ENCODE measurements around the gene SLC38A4. TPM values are rescaled to one million over a fixed set of nuclear protein-coding genes. Genes with fewer than 3 reads are reported as not detected.

The SLC38A4 gene
- total and polyA plus RNA-seq, 2 donors from 2014 or later = 0.66 to 7.4 TPM

GRCh38 chr12:46872135-46872534 is 46.3 kb upstream of the SLC38A4 start:
- H3K27me3 ChIP-seq (ENCODE audit: control insufficient read depth, insufficient read depth, low read length) = no peaks in the 10 kb centered on the region
- no peak overlapping the region for H3K4me3 ChIP-seq (ENCODE audit: low read length in 3 of 3)
- no peaks in the 10 kb centered on the region for H3K4me1 ChIP-seq (ENCODE audit: control insufficient read depth in 2 of 3, insufficient read depth in 2 of 3, low read depth in 1 of 3, low read length in 3 of 3)
- peaks cover 0 to 3% (median 0%) of the 10 kb centered on the region in 3 donors for H3K9me3 ChIP-seq (ENCODE audit: control insufficient read depth in 2 of 3, insufficient read depth in 1 of 3, low read length in 3 of 3)
- intact Hi-C loops (cut with DNase I) = no loop called here
- H3K36me3 ChIP-seq (ENCODE audit: control insufficient read depth in 2 of 3, insufficient read depth in 3 of 3, low read length in 3 of 3) = no peaks in the 10 kb centered on the region
- no peak overlapping the region for H3K9ac ChIP-seq (ENCODE audit: low read length in 3 of 3)
- TF ChIP-seq, protein P1, sequence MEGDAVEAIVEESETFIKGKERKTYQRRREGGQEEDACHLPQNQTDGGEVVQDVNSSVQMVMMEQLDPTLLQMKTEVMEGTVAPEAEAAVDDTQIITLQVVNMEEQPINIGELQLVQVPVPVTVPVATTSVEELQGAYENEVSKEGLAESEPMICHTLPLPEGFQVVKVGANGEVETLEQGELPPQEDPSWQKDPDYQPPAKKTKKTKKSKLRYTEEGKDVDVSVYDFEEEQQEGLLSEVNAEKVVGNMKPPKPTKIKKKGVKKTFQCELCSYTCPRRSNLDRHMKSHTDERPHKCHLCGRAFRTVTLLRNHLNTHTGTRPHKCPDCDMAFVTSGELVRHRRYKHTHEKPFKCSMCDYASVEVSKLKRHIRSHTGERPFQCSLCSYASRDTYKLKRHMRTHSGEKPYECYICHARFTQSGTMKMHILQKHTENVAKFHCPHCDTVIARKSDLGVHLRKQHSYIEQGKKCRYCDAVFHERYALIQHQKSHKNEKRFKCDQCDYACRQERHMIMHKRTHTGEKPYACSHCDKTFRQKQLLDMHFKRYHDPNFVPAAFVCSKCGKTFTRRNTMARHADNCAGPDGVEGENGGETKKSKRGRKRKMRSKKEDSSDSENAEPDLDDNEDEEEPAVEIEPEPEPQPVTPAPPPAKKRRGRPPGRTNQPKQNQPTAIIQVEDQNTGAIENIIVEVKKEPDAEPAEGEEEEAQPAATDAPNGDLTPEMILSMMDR (IDR thresholded peaks at IDR 0.05; ENCODE audit: borderline replicate concordance, extremely low read depth, insufficient read depth) = no peak
- no peak overlapping the region for H3K27ac ChIP-seq (ENCODE audit: low read depth in 2 of 2, low read length in 2 of 2)
- no peak for DNase-seq
- no peak for FAIRE-seq

DNA sequence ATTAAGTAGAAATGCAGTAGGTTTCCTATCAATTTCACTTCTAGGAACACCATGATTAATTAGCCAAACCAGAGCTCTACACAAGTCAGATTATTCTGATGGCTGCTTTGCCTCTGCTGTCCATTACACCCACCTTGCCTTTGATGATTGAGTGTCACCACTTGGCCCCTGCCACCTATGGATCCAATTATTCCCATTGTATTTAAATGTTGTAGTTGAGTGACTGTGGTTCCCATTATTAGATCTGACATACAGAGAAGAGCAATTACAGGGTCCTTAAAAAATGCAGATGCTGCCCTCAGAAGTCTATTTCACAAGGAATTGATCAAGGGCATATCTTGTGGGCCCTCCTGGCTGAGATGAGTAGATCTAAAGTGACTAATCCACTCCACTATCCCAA is 39.5 kb upstream of the SLC38A4 start:
- intact Hi-C loops (cut with DNase I) = no loop called here
- TF ChIP-seq, protein P1 (IDR thresholded peaks at IDR 0.05; ENCODE audit: borderline replicate concordance, extremely low read depth, insufficient read depth) = no peak
- Histone ChIP-seq H3K36me3 (ENCODE audit: control insufficient read depth in 2 of 3, insufficient read depth in 3 of 3, low read length in 3 of 3) (no peaks in the 10 kb centered on the region), H3K4me1 (ENCODE audit: control insufficient read depth in 2 of 3, insufficient read depth in 2 of 3, low read depth in 1 of 3, low read length in 3 of 3) (no peaks in the 10 kb centered on the region), H3K27ac (ENCODE audit: low read depth in 2 of 2, low read length in 2 of 2) (no peak overlapping the region), H3K27me3 (ENCODE audit: control insufficient read depth, insufficient read depth, low read length) (no peaks in the 10 kb centered on the region), H3K9me3 (ENCODE audit: control insufficient read depth in 2 of 3, insufficient read depth in 1 of 3, low read length in 3 of 3) (peaks cover 0 to 5% (median 0%) of the 10 kb centered on the region in 3 donors), H3K4me3 (ENCODE audit: low read length in 3 of 3) (no peak overlapping the region), H3K9ac (ENCODE audit: low read length in 3 of 3) (no peak overlapping the region)
- DNase-seq (no peak), FAIRE-seq (no peak)

GRCh38 chr12:46858368-46858767 is 32.6 kb upstream of the SLC38A4 start:
- H3K36me3 ChIP-seq (ENCODE audit: control insufficient read depth in 2 of 3, insufficient read depth in 3 of 3, low read length in 3 of 3) = no peaks in the 10 kb centered on the region
- no peak overlapping the region for H3K4me3 ChIP-seq (ENCODE audit: low read length in 3 of 3)
- DNase-seq = no peak
- intact Hi-C loops (cut with DNase I) = no loop called here
- no peaks in the 10 kb centered on the region for H3K27me3 ChIP-seq (ENCODE audit: control insufficient read depth, insufficient read depth, low read length)
- TF ChIP-seq, protein P1 (IDR thresholded peaks at IDR 0.05; ENCODE audit: borderline replicate concordance, extremely low read depth, insufficient read depth) = no peak
- no peak overlapping the region for H3K9ac ChIP-seq (ENCODE audit: low read length in 3 of 3)
- H3K4me1 ChIP-seq (ENCODE audit: control insufficient read depth in 2 of 3, insufficient read depth in 2 of 3, low read depth in 1 of 3, low read length in 3 of 3) = no peaks in the 10 kb centered on the region
- H3K9me3 ChIP-seq (ENCODE audit: control insufficient read depth in 2 of 3, insufficient read depth in 1 of 3, low read length in 3 of 3) = peaks cover 0 to 11% (median 0%) of the 10 kb centered on the region in 3 donors
- no peak overlapping the region for H3K27ac ChIP-seq (ENCODE audit: low read depth in 2 of 2, low read length in 2 of 2)
- no peak for FAIRE-seq

GRCh38 chr12:46857486-46857885 is 31.7 kb upstream of the SLC38A4 start:
- no peaks in the 10 kb centered on the region for H3K4me1 ChIP-seq (ENCODE audit: control insufficient read depth in 2 of 3, insufficient read depth in 2 of 3, low read depth in 1 of 3, low read length in 3 of 3)
- no peak for DNase-seq
- intact Hi-C loops (cut with DNase I) = no loop called here
- no peak overlapping the region for H3K9ac ChIP-seq (ENCODE audit: low read length in 3 of 3)
- no peak overlapping the region for H3K27ac ChIP-seq (ENCODE audit: low read depth in 2 of 2, low read length in 2 of 2)
- no peak for FAIRE-seq
- H3K4me3 ChIP-seq (ENCODE audit: low read length in 3 of 3) = no peak overlapping the region
- TF ChIP-seq, protein P1 (IDR thresholded peaks at IDR 0.05; ENCODE audit: borderline replicate concordance, extremely low read depth, insufficient read depth) = no peak
- peaks cover 0 to 8% (median 0%) of the 10 kb centered on the region in 3 donors for H3K9me3 ChIP-seq (ENCODE audit: control insufficient read depth in 2 of 3, insufficient read depth in 1 of 3, low read length in 3 of 3)
- no peaks in the 10 kb centered on the region for H3K27me3 ChIP-seq (ENCODE audit: control insufficient read depth, insufficient read depth, low read length)
- H3K36me3 ChIP-seq (ENCODE audit: control insufficient read depth in 2 of 3, insufficient read depth in 3 of 3, low read length in 3 of 3) = no peaks in the 10 kb centered on the region

Data from kidney (tissue), 14 donors.